GM12878 (cell line): Measurements from ENCODE around the gene DAPK2. TPM values are rescaled to one million over a fixed set of nuclear protein-coding genes. Genes with fewer than 3 reads are reported as not detected.

ENCODE experiments used
- ATAC-seq: fragments of 200-7000 bp; cut with Tn5 transposase; 3 replicates; pipeline ENCODE4 v1.9.1; 2020; ENCODE audit warnings: mild to moderate bottlenecking, moderate library complexity
- BruUV-seq: library from RNA; stranded (reverse); fragments of 400-500 nt; replicated peaks from 2 replicates; lab custom pipeline; 2021; lab: Mats Ljungman, UMichigan
- CTCF ChIA-PET: fragments of 300-600 bp; sonication (Branson Sonifier 250); formaldehyde crosslinking; extraction: SDS; loops from one replicate; lab custom pipeline; 2021; ENCODE audit warnings: inconsistent platforms; lab: Yijun Ruan, JAX
- POLR2A ChIA-PET: fragments of 350-600 bp; formaldehyde crosslinking; extraction: SDS; loops from one replicate; lab custom pipeline; 2021; ENCODE audit warnings: inconsistent platforms; lab: Charles Lee
- RAD21 ChIA-PET: fragments of 300-600 bp; sonication (Branson Sonifier 250); formaldehyde crosslinking; loops from one replicate; lab custom pipeline; 2023; ENCODE audit warnings: antibody characterized with exemption; ENCODE audit not compliant: unreplicated experiment; lab: Charles Lee
- SMC1A ChIA-PET: fragments of 300-600 bp; sonication (Branson Sonifier 250); formaldehyde crosslinking; loops from one replicate; lab custom pipeline; 2023; ENCODE audit not compliant: unreplicated experiment, uncharacterized antibody; lab: Charles Lee
- DNase-seq: peaks from one replicate; pipeline ENCODE4 v3.0.0-alpha.2; 2011; ENCODE audit warnings: low read depth, low spot score
- FAIRE-seq: peaks from 3 replicates; lab custom pipeline; 2011; peaks lifted over from hg19 to GRCh38; lab: Jason Lieb, UNC
- H2AFZ ChIP-seq: 2 replicates; pipeline ENCODE4 v1.6.0; 2011; ENCODE audit warnings: low read depth, low read length, control low read depth; ENCODE audit not compliant: control insufficient read depth
- H3K27ac ChIP-seq: 2 replicates; pipeline ENCODE4 v1.5.1; 2011; ENCODE audit warnings: control low read depth; ENCODE audit not compliant: control insufficient read depth, insufficient read depth
- H3K27me3 ChIP-seq, 2 experiments: replicated peaks in 1 of 2; 2 replicates each; pipeline versions ENCODE4 v1.6.0 to v1.6.1; 2011; ENCODE audit warnings: low read length in 1 of 2; ENCODE audit not compliant: control insufficient read depth in 2 of 2, insufficient read depth in 2 of 2
- H3K36me3 ChIP-seq, 2 experiments: 2 replicates each; pipeline ENCODE4 v1.5.1; 2011; ENCODE audit warnings: low read length in 1 of 2; ENCODE audit not compliant: control insufficient read depth in 2 of 2, insufficient read depth in 2 of 2
- H3K4me1 ChIP-seq: 2 replicates; pipeline ENCODE4 v1.6.1; 2011; ENCODE audit warnings: mild to moderate bottlenecking, low read length, moderate library complexity, mixed read lengths; ENCODE audit not compliant: control insufficient read depth, insufficient read depth
- H3K4me2 ChIP-seq: 2 replicates; pipeline ENCODE4 v1.6.0; 2011; ENCODE audit warnings: control low read depth; ENCODE audit not compliant: control insufficient read depth, insufficient read depth
- H3K4me3 ChIP-seq: fragments of 200-600 bp; sonication (generic); 2 replicates; pipeline ENCODE4 v1.5.1; 2016
- H3K79me2 ChIP-seq: 2 replicates; pipeline ENCODE4 v1.6.0; 2011; ENCODE audit warnings: low read length; ENCODE audit not compliant: control insufficient read depth, insufficient read depth
- H3K9ac ChIP-seq: 2 replicates; pipeline ENCODE4 v1.8.0; 2011; ENCODE audit warnings: low read length, control low read depth, mixed read lengths; ENCODE audit not compliant: control insufficient read depth, insufficient read depth
- H3K9me3 ChIP-seq: replicated peaks from 3 replicates; pipeline ENCODE4 v1.5.1; 2011; ENCODE audit warnings: mild to moderate bottlenecking, low read length; ENCODE audit not compliant: control insufficient read depth, insufficient read depth
- H4K20me1 ChIP-seq: 2 replicates; pipeline ENCODE4 v1.6.0; 2011; ENCODE audit not compliant: control insufficient read depth, insufficient read depth
- ATF7 ChIP-seq: fragments of 450-650 bp; IDR thresholded peaks from 2 replicates; pipeline ENCODE4 v1.6.1; 2016; ENCODE audit warnings: low read depth, mild to moderate bottlenecking
- ESRRA ChIP-seq: IDR thresholded peaks from 2 replicates; pipeline ENCODE4 v1.6.1; 2012; ENCODE audit warnings: mild to moderate bottlenecking, low read length, improper control_type of control experiment
- FOXM1 ChIP-seq: IDR thresholded peaks from 2 replicates; pipeline ENCODE4 v1.6.1; 2012; ENCODE audit warnings: low read depth, mild to moderate bottlenecking, inconsistent platforms, low read length, moderate library complexity
- HDGF ChIP-seq: fragments of 450-650 bp; IDR thresholded peaks from 2 replicates; pipeline ENCODE4 v1.6.1; 2016; ENCODE audit warnings: antibody characterized with exemption
- IKZF2 ChIP-seq, 2 experiments: fragments of 450-650 bp; IDR thresholded peaks; 2 replicates each; pipeline ENCODE4 v1.6.1; 2017; ENCODE audit warnings: mild to moderate bottlenecking in 2 of 2, moderate library complexity in 2 of 2
- TCF12 ChIP-seq: IDR thresholded peaks from 2 replicates; pipeline ENCODE4 v1.6.1; 2011; ENCODE audit warnings: low read depth, mild to moderate bottlenecking, low read length
- ZNF207 ChIP-seq: fragments of 450-650 bp; IDR thresholded peaks from 2 replicates; pipeline ENCODE4 v1.6.1; 2014; ENCODE audit warnings: antibody characterized with exemption, mild to moderate bottlenecking, borderline replicate concordance
- ZNF384 ChIP-seq: IDR thresholded peaks from 2 replicates; pipeline ENCODE4 v1.6.1; 2012; ENCODE audit warnings: low read depth, mild to moderate bottlenecking, low read length, improper control_type of control experiment, borderline replicate concordance
- WGBS: methylation state at CpG from one replicate; pipeline ENCODE4 v1.1.6; 2016; ENCODE audit warnings: low lambda C conversion rate; ENCODE audit not compliant: insufficient replicate concordance, insufficient coverage; ENCODE audit errors: missing lambda C conversion rate; 5-methylcytosine and 5-hydroxymethylcytosine counted together
- in situ Hi-C: fragments of 300-500 bp; cut with MboI; formaldehyde crosslinking; loops from 9 replicates; pipeline ENCODE4 v1.14.3; 2018; ENCODE audit warnings: mixed read lengths
- intact Hi-C: fragments of 100-400 bp; cut with micrococcal nuclease; formaldehyde crosslinking; loops from one replicate; pipeline ENCODE4 v1.14.2; 2022; ENCODE audit not compliant: unreplicated experiment
- polyA plus RNA-seq, 11 experiments: library from polyadenylated mRNA; depleted of rRNA in 4 of 11; unstranded in 6 of 11; stranded (reverse) in 5 of 11; fragments of >200 nt; fragmentation: Nextera tagmentation in 4 of 11; fragmentation: Illumina TruSeq in 1 of 11; extraction: Ambion mirVana in 4 of 11; extraction: Trizol in 1 of 11; gene quantifications; 1 replicate in 1 of 11; 2 replicates in 10 of 11; pipeline versions ENCODE4 v1.2.1 to v1.2.3, GENCODE V29; 2011 to 2016; ENCODE audit warnings: inconsistent platforms in 2 of 11, missing spikeins in 2 of 11, low read depth in 1 of 11
- total RNA-seq, 4 experiments: library from RNA; depleted of rRNA in 3 of 4; stranded (reverse); fragments of >200 nt in 3 of 4; fragmentation: Illumina TruSeq in 1 of 4; extraction: Trizol in 1 of 4; gene quantifications; 2 replicates each; pipeline versions ENCODE4 v1.2.1 to v1.2.3, GENCODE V29; 2013 to 2021

DAPK2 gene
- total and polyA plus RNA-seq, 10 of the 15 experiments (the other 5 are each of a cell fraction or from before 2014, with no cell fraction given), result 0.69 to 8.4 (median 4.1) TPM

DNA sequence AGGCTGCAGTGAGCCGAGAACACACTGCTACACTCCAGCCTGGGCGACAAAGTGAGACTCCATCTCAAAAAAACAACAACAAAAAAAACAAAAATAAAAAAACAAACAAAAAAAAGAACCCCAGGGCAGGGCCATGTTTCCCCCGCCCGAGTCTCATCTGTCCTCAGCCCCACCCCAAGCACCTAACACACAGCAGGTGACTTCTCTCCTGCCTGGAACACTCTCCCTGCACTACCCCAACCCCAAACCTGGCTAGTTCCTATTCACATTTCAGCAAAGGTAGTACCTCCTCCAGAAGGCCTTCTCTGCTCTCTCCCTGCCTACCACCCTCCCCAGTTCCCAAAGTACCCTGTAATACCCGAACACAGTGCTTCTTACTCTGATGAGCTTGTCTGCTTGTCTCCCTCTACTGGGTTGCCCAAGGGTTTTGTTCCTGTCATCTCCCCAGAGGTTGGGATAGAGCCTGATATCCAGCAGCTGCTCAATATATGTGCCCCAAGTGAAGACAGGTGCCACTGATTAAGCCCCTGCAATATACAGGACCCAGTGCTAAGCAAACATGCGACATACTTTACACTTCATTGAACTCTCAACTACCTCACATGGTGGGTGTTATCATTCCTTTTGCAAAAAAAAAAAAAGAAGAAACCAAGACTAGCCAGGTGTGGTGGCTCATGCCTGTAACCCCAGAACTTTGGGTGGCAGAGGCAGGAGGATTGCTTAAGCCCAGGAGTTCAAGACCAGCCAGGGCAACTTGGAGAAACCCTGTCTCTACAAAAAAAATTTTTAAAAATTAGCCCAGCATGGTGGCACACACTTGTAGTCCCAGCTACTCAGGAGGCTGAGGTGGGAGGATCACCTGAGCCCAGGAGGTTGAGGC is 103.6 kb downstream of the DAPK2 start:
- Histone ChIP-seq H4K20me1 (no peaks in the 10 kb centered on the region), H3K27ac (no peak overlapping the region), H3K4me2 (no peak overlapping the region), H3K79me2 (no peaks in the 10 kb centered on the region), H3K27me3 (no peaks in the 10 kb centered on the region), H2AFZ (peak overlapping the region; percentile 9; the same call in 1 of the 2 replicates), H3K9me3 (no peaks in the 10 kb centered on the region), H3K36me3 (no peaks in the 10 kb centered on the region), H3K4me3 (no peak overlapping the region)
- RAD21 ChIA-PET, result interaction anchor here (1.0 to 1.4 kb wide), 6 partner anchors 16 to 68 kb away, joined by 3 to 4 read pairs (median 3); no protein-coding TSS in a partner anchor
- BruUV-seq, result no TSS peak
- CTCF ChIA-PET, result interaction anchor here (1.0 to 5.4 kb wide), 9 partner anchors 16 to 190 kb away, joined by 3 to 70 read pairs (median 9); partner anchors contain the start of gene DAPK2
- POLR2A ChIA-PET, result no interaction called here
- DNase-seq (peak; percentile 16), ATAC-seq (peak; percentile 67), FAIRE-seq (no peak)
- intact Hi-C loops, result no loop called here
- 84% methylated on average over 6 of the region's 6 CpGs for WGBS
- in situ Hi-C loops, result no loop called here
- TF ChIP-seq ATF7, result 0 out of 2 replicates have a peak, but pooled peaks have one; percentile 21
- TF ChIP-seq ZNF207, result no peak
- TF ChIP-seq IKZF2 (IDR thresholded peaks at IDR 0.05), result peak; percentile 16 to 17; a peak in 1 of 4 replicates
- TF ChIP-seq ESRRA, result no peak
- TF ChIP-seq HDGF, result peak; percentile 58; the same call in 1 of the 2 replicates
- TF ChIP-seq ZNF384, result peak; percentile 39; the same call in 1 of the 2 replicates
- TF ChIP-seq FOXM1, result no peak
- TF ChIP-seq TCF12, result 0 out of 2 replicates have a peak, but pooled peaks have one; percentile 10
- TF ChIP-seq, all 136 proteins: peak for 5
- Histone ChIP-seq H3K4me1 (peaks cover 22% of the 10 kb centered on the region), H3K9ac (no peak overlapping the region)
- SMC1A ChIA-PET, result interaction anchor here (0.7 to 1.6 kb wide), 6 partner anchors 25 to 68 kb away, joined by 3 to 6 read pairs (median 4); no protein-coding TSS in a partner anchor
